Suppressor macrophage treated with lipopolysaccharide for 1 hour (primary cell): ENCODE data around the gene KLHL3.

Experiments used
- DNase-seq, 3 donors: peaks; one replicate each; pipeline ENCODE4 v3.0.0-alpha.2; 2020 to 2022

The KLHL3 gene

DNA sequence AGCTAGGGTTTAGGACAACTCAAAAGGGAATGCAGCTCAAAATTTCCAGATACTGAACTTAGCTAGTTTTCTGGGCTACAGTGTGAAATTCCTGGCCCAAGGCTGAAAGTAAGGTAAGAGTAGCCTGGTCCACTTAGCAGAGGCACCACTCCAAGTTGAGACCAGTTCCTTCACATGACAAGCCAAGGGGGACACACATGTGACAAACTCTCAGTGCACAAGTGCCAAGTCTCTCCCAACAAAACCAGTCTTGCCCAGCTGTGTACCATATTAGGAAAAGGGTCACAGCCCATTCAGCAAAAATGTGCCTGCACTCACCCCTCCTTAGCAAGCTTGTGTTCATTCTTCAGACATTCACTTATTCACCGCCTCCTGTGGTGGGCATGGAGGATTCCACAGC is 27.8 kb downstream of the KLHL3 start:
- DNase-seq, result no peak

- DNase-seq, result no peak
These were observed 29.0 kb downstream of the KLHL3 start for GRCh38 chr5:137706841-137707240.

- no peak for DNase-seq
These were observed 30.8 kb downstream of the KLHL3 start for GRCh38 chr5:137705106-137705505.

GRCh38 chr5:137703565-137703964 is 32.3 kb downstream of the KLHL3 start:
- no peak for DNase-seq

DNA sequence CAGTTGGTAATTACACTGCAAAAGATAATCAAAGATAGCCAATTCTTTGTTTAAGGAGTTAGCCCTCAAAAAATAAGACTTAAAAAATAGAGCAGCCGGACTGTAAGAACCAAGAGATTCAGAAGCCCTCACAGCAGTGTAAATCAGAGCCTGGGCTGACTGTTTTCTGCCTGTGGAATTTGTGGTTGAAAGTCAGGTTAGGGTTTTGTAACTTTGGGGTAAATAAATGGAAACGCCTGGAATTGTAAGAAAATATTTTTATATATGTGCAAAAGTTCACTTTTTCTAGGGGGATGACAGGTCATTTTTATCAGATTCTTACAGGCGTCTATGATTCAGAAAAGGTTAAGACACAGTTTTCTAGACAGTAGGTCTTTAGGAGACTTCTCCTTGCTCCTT is 35.6 kb downstream of the KLHL3 start:
- DNase-seq, result no peak

- no peak for DNase-seq
These were observed 36.3 kb downstream of the KLHL3 start for GRCh38 chr5:137699336-137700281.

- peak; percentile 10 to 46 (median 32) for DNase-seq
These were observed 39.4 kb downstream of the KLHL3 start for GRCh38 chr5:137696481-137696880.

DNA sequence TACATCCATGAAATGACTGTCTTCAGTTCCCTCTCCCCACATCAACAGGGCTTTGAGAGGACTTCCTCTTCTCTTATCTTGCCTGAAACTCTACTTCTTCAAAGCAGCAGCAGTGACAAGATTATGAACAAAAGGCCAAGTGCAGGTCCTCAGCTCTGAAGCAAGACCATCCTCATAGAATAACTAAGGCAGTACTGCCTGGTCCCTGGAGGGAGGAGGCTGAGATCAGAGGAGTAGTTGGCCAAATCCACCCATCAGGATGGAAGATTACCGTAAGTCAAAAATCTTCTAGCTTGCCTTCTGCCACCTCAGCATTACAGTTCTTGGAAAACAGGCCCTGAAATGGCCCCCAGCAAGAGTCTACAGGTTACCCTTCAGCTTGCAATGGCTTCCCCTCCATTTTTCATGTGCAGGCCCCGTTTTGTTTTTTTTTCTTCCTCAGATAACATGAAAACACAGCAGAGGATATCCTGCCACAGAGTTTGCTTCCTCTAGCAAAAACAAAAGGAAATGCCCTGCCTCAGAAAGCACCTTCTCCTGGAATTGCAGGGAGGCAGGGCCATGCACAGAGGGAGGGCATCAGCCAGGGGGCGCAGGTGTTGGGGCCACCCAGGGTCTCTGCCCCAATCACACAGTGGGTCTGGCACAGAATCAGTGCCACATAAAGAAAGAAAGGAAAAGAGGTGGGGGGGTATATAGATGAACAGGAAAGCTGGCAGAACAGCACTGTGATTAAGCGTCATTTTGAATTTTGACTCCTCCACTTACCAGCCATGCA is 40.0 kb downstream of the KLHL3 start:
- peak; percentile 43 to 57 (median 57) for DNase-seq

DNA sequence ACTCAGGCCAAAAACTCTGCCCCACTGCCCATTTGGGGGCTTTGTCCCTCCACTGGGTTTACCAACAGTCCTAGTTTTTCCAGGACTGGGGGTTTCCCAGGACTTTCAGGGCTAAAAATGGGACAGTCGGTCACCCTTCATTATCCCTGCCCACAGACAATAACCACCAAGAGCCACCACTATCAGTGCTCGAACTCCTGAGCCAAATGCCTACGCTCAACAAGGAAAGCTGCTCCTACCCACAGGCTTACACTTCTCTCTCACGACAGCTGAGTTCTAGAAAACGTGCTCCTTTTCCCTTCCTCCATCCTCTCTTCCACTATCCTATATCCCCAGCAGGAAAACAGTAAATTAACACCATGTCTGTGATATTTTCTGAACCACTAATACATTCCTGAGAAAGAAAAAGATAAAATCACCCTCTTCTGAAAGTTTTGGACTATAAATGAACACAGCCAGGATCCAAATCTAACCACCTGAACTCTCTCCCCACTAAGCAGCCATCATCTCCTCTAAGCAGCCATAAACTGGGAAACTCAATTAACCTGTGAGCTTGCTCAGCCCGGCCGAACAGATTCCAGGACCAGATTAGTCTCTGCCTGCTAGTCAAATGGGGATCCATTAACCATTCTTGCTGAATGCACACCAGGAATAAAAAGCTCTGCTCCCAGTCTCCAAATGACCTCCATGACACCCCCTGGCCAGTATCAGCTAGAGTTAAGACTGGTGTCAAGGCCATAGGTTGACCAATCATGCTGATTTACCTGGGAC is 41.8 kb downstream of the KLHL3 start:
- no peak for DNase-seq

DNA sequence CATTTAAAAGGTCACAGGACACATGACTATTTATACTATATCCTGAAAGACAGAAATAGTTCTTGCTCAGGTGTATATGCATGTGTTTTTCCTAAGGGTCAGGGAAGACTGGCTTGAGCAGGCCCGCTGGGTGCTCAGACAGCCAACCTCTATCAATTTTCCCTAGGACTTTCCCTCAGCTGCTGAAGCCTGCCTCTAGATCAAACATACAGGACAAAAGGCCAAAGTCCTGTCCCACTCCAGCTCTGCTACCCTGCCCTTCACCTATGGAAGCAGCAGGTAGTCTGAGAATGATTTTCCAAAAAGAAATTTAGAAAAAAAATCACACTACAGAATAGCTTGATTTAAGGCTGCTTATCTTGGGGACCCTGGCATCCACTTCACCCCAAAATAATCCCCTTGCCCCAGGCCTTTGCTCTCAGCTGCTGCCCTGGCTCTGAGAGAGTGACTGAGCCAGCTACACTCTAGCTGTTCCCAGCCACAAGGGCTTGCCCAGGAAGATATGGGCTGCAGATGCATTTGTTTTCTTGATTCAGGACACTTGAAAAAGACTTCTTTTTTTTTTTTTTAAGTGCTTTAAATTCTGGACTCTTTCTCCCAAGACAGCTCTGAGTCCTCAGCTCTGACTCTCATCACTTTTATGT is 42.5 kb downstream of the KLHL3 start:
- no peak for DNase-seq

DNA sequence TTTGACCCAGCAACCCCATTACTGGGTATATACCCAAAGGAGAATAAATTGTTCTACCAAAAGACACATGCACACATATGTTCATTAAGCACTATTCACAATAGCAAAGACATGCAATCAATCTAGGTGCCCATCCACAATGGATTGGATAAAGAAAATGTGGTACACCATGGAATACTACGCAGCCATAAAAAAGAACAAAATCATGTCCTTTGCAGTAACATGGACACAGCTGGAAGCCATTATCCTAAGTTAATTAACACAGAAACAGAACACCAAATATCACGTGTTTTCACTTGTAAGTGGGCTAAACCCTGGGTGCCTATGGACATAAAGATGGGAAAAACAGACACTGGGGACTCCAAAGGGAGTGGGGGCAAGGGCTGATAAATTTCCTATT is 46.6 kb downstream of the KLHL3 start:
- DNase-seq, result no peak

- DNase-seq, result peak; percentile 64 to 69 (median 65)
These were observed 47.6 kb downstream of the KLHL3 start for GRCh38 chr5:137688210-137688840.

- peak; percentile 20 to 37 (median 23) for DNase-seq
These were observed 51.1 kb downstream of the KLHL3 start for GRCh38 chr5:137684761-137685160.

- DNase-seq, result no peak
These were observed 54.7 kb downstream of the KLHL3 start for GRCh38 chr5:137681191-137681590.

DNA sequence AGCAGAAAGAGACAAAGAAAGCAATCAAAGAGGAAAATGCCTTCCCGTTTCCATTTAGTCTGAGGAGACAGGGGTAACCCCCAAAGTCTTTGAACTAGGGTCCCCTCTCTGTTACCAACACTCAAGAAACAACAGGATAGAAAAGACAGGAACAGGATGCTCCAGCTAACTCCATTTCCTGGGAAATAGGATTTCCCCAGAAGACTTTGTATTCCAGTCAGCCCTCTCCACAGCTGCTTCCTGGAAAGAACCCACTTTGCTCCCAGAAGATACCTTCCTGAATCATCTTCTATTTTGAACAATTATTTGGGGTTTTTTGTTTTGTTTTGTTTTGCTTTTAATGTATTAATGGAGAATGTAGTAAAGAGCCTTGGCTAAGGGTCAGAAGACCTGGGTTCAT is 56.0 kb downstream of the KLHL3 start:
- DNase-seq, result no peak

- no peak for DNase-seq
These were observed 56.7 kb downstream of the KLHL3 start for GRCh38 chr5:137679195-137679594.

DNA sequence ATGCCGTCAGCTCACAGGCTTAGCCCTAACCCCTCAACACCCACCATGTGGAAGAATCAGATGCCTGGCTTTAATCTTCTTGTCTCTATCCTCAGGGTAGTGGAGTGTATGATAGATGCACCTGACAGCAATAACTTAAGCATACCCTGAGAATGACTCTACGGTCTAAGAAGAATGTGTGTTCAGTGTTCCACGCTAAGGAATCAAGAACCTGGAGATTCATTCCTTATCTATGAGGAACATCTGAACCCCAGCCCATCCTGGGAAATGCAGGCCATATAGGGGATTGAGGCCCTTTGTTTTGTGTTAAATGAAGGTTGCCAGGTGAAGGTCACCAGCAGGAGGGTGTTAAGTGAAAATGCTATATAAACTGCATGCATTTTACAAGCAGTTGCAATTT is 63.0 kb downstream of the KLHL3 start:
- no peak for DNase-seq

- DNase-seq, result no peak
These were observed 63.9 kb downstream of the KLHL3 start for GRCh38 chr5:137672001-137672400.

DNA sequence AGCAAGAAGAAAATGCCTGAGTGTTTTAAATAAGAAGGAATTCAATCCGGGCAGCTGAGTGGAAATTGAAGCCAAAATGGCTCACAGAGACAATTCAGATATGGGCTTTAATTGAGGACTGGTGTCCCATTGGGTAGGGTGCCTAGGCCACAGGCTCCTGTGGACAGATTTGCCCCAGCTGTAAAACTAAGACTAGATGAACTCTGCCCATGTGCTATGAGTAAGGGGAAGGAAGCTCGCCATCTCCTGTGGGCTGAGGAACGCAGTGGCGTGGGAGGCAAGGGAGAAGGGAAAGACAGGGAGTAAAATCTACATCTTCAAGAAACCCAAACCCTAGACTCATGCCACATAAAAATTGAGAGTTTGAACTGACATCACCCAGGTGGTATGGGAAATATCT is 66.1 kb downstream of the KLHL3 start:
- peak; percentile 39 to 52 (median 41) for DNase-seq

DNA sequence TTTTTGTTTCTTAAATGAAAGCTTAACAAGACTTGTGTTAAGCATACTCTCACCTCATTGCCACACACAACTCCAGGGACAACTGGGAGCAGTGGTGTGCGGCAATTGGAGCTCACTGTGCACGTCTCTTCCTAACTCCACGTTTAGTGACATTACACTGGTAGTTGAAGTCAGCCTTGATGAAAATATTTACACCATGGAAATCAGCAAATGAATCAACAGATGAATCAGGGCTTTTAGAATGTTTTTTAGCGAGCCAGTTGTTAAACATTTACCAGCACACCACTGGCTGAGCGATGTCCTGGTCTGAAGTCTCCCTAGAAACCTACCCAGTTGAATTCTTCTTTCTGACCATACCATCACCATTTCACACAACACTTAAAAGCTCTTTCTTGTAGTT is 67.3 kb downstream of the KLHL3 start:
- no peak for DNase-seq

DNA sequence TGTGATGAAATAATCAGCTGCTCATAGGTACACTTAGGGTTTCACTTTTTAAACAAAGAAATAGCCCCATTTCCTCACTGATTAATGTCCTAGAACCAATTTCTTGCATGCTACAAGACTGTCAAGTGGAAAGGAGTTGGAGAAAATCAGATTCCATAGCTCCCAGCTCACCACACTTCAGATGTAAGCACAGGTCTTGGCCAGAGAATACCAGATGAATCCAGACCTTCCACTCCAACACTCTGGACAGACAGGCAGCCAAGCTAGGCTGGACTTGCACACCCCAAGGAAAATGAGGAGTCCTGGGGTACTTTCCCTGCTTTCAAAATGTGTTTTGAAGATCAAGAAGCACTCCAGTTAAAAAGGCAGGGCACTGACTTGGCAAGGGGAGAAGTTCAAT is 68.5 kb downstream of the KLHL3 start:
- DNase-seq, result no peak

GRCh38 chr5:137666901-137667300 is 69.0 kb downstream of the KLHL3 start:
- no peak for DNase-seq
